Ovary (tissue), 9 donors: Measurements from ENCODE around the gene PAGE2B. TPM values are rescaled to one million over a fixed set of nuclear protein-coding genes. Genes with fewer than 3 reads are reported as not detected.

ENCODE experiments used
- DNase-seq, 5 donors: peaks; one replicate each; pipeline ENCODE4 v3.0.0-alpha.2; 2019 to 2020
- H3K27ac ChIP-seq, 2 donors: fragments of 200-600 bp; one replicate each; pipeline versions ENCODE4 v1.5.1 to v1.8.0; 2019 to 2022
- H3K27me3 ChIP-seq: fragments of 200-600 bp; one replicate; pipeline ENCODE4 v1.8.0; 2022
- H3K36me3 ChIP-seq: fragments of 200-600 bp; sonication (generic); one replicate; pipeline ENCODE4 v1.5.1; 2019
- H3K4me1 ChIP-seq: one replicate; pipeline ENCODE4 v1.8.1; 2013; ENCODE audit warnings: mild to moderate bottlenecking, moderate library complexity; ENCODE audit not compliant: insufficient read depth
- H3K4me3 ChIP-seq: fragments of 200-600 bp; sonication (generic); one replicate; pipeline ENCODE4 v1.5.1; 2017
- H3K9me3 ChIP-seq, 2 donors: fragments of 200-600 bp in 1 of 2; sonication (generic) in 1 of 2; one replicate each; pipeline versions ENCODE4 v1.5.1 to v1.8.1; 2013 to 2019; ENCODE audit warnings: mild to moderate bottlenecking in 1 of 2, moderate library complexity in 1 of 2
- CTCF ChIP-seq, 3 donors: fragments of 450-650 bp in 2 of 3; fragments of 200-600 bp in 1 of 3; IDR thresholded peaks; one replicate each; pipeline versions ENCODE4 v1.5.1 to v1.8.0; 2016 to 2022; ENCODE audit warnings: antibody characterized with exemption in 3 of 3, mild to moderate bottlenecking in 1 of 3
- EP300 ChIP-seq: sonication (generic); formaldehyde crosslinking; IDR thresholded peaks from one replicate; pipeline ENCODE4 v1.6.1; 2017; ENCODE audit warnings: antibody characterized with exemption
- POLR2A ChIP-seq: fragments of 450-650 bp; IDR thresholded peaks from one replicate; pipeline ENCODE4 v1.6.1; 2017; ENCODE audit warnings: antibody characterized with exemption, mild to moderate bottlenecking, moderate library complexity
- WGBS, 3 donors: extraction: QIAGEN DNeasy Blood & Tissue Kit in 1 of 3; methylation state at CpG; one replicate each; pipeline versions ENCODE4 v1.1.5 to v1.1.7; 2013 to 2017; 5-methylcytosine and 5-hydroxymethylcytosine counted together
- intact Hi-C, 4 donors: fragments of 100-400 bp; cut with DNase I; formaldehyde crosslinking; loops; one replicate each; pipeline versions ENCODE4 v1.11.0 to v1.15.1; 2022 to 2023
- polyA plus RNA-seq, 2 donors: library from polyadenylated mRNA; stranded (reverse); fragments of 200-250 nt in 1 of 2; fragments of 350-450 nt in 1 of 2; fragmentation: Illumina TruSeq in 1 of 2; extraction: RNeasy Lipid Tissue Mini Kit (QIAGEN cat#74804) in 1 of 2; gene quantifications; one replicate each; pipeline ENCODE4 v1.2.3, GENCODE V29; 2013 to 2014
- total RNA-seq, 7 donors: library from RNA; depleted of rRNA in 2 of 7; stranded (reverse); fragments of >200 nt in 2 of 7; fragmentation: NEBNext Ultra II Directional in 3 of 7; extraction: Animal tissue kit (Norgen Biotek cat#: 25700) in 3 of 7; gene quantifications; one replicate each; pipeline versions ENCODE4 v1.1.0 to v1.2.4, GENCODE V29; 2016 to 2023
- donor health status: DM: no; HTN: no; CAD: no; lungs with moderate emphysema.
- donor health status: DM: no; HTN: no; CAD: no.
- donor health status: Bipolar disorder and iron deficiency.
- donor health status: DM: yes; HTN: yes; CAD: no.
- donor health status: DM: no; HTN: no; CAD: no.
- donor health status: DM: yes; HTN: yes; CAD: no.

PAGE2B gene
- total and polyA plus RNA-seq, 9 donors, result 0.75 TPM; not detected in 8

GRCh38 chrX:55102754-55103153 is 27.9 kb downstream of the PAGE2B start:
- no peak for TF ChIP-seq EP300
- no peak for TF ChIP-seq POLR2A
- no peak for TF ChIP-seq CTCF (IDR thresholded peaks at IDR 0.05)
- WGBS, 3 donors, result 58 to 68% (median 62%) methylated on average over 3 of the region's 3 CpGs
- no peaks in the 10 kb centered on the region for H3K9me3 ChIP-seq

GRCh38 chrX:55107262-55107661 is 32.4 kb downstream of the PAGE2B start:
- no peaks in the 10 kb centered on the region for H3K9me3 ChIP-seq
- no peaks in the 10 kb centered on the region for H3K36me3 ChIP-seq
- H3K4me1 ChIP-seq, result no peaks in the 10 kb centered on the region
- H3K27me3 ChIP-seq, result no peaks in the 10 kb centered on the region
- intact Hi-C loops, result no loop called here
- no peak overlapping the region for H3K27ac ChIP-seq
- no peak overlapping the region for H3K4me3 ChIP-seq
- DNase-seq, result no peak
- TF ChIP-seq EP300, result no peak
- no peak for TF ChIP-seq CTCF (IDR thresholded peaks at IDR 0.05)
- TF ChIP-seq POLR2A, result no peak

More at GRCh38 chrX:55102754-55103153, 27.9 kb downstream of the PAGE2B start:
- no peak overlapping the region for H3K27ac ChIP-seq
- H3K36me3 ChIP-seq, result no peaks in the 10 kb centered on the region
- DNase-seq, result no peak
- no peaks in the 10 kb centered on the region for H3K4me1 ChIP-seq
- no peaks in the 10 kb centered on the region for H3K27me3 ChIP-seq
- no peak overlapping the region for H3K4me3 ChIP-seq
- intact Hi-C loops, result no loop called here

- no peaks in the 10 kb centered on the region for H3K9me3 ChIP-seq
- H3K36me3 ChIP-seq, result no peaks in the 10 kb centered on the region
- no peak for DNase-seq
- WGBS, 3 donors, result 53 to 65% (median 54%) methylated on average over 2 of the region's 2 CpGs
- no peaks in the 10 kb centered on the region for H3K27me3 ChIP-seq
- no peak overlapping the region for H3K27ac ChIP-seq
- no peaks in the 10 kb centered on the region for H3K4me1 ChIP-seq
- no peak for TF ChIP-seq CTCF (IDR thresholded peaks at IDR 0.05)
- TF ChIP-seq POLR2A, result no peak
- no peak for TF ChIP-seq EP300
- intact Hi-C loops, result no loop called here
- no peak overlapping the region for H3K4me3 ChIP-seq
Measured at GRCh38 chrX:55107911-55108310, 33.1 kb downstream of the PAGE2B start.

GRCh38 chrX:55109306-55109705 is 34.5 kb downstream of the PAGE2B start:
- no peak overlapping the region for H3K27ac ChIP-seq
- H3K36me3 ChIP-seq, result no peaks in the 10 kb centered on the region
- H3K4me3 ChIP-seq, result no peak overlapping the region
- no peaks in the 10 kb centered on the region for H3K4me1 ChIP-seq
- DNase-seq, result no peak
- intact Hi-C loops, result no loop called here
- no peaks in the 10 kb centered on the region for H3K27me3 ChIP-seq
- WGBS, 3 donors, result 52 to 63% (median 57%) methylated on average over 6 to 7 of the region's 7 CpGs
- H3K9me3 ChIP-seq, result no peaks in the 10 kb centered on the region
- TF ChIP-seq POLR2A (no peak), EP300 (no peak), CTCF (IDR thresholded peaks at IDR 0.05) (no peak)
